HepG2 (cell line): ENCODE data around the gene DHX30. TPM values are rescaled to one million over a fixed set of nuclear protein-coding genes. Genes with fewer than 3 reads are reported as not detected.

Experiments used
- AGO2 ChIP-seq: fragments of 200-400 bp; formaldehyde crosslinking; optimal IDR thresholded peaks from 2 replicates; pipeline ENCODE3; 2017; ENCODE audit warnings: mild to moderate bottlenecking, low read depth, low read length, moderate library complexity
- DBP ChIP-seq: sonication (generic); formaldehyde crosslinking; IDR thresholded peaks from 2 replicates; pipeline ENCODE4 v1.4.0; 2020; ENCODE audit warnings: missing genetic modification reagents; ENCODE audit errors: not compliant biosample characterization
- EEA1 ChIP-seq: sonication (generic); formaldehyde crosslinking; IDR thresholded peaks from 2 replicates; pipeline ENCODE4 v1.5.1; 2020; ENCODE audit warnings: mild to moderate bottlenecking, missing genetic modification reagents, borderline replicate concordance
- FOXA3 ChIP-seq: IDR thresholded peaks from 2 replicates; pipeline ENCODE4 v1.6.1; 2016; ENCODE audit warnings: missing genetic modification reagents, missing compliant biosample characterization
- HNRNPUL1 ChIP-seq: fragments of 200-400 bp; formaldehyde crosslinking; IDR thresholded peaks from 2 replicates; pipeline ENCODE4 v1.6.1; 2017; ENCODE audit warnings: low read depth, mild to moderate bottlenecking, low read length, moderate library complexity
- IRF2 ChIP-seq: IDR thresholded peaks from 2 replicates; pipeline ENCODE4 v1.6.1; 2018; ENCODE audit warnings: missing genetic modification reagents, missing compliant biosample characterization
- ISL2 ChIP-seq: sonication (generic); formaldehyde crosslinking; IDR thresholded peaks from 2 replicates; pipeline ENCODE4 v1.5.0; 2020; ENCODE audit warnings: missing genetic modification reagents
- KDM1A ChIP-seq: IDR thresholded peaks from 2 replicates; pipeline ENCODE4 v1.6.1; 2016; ENCODE audit warnings: missing compliant biosample characterization
- MAFK ChIP-seq, 2 experiments: IDR thresholded peaks in 1 of 2; conservative IDR thresholded peaks in 1 of 2; 2 replicates each; pipeline ENCODE4 v1.6.1; 2011; ENCODE audit warnings: improper control_type of control experiment in 2 of 2, low read length in 2 of 2
- MAZ ChIP-seq, 2 experiments: sonication (generic) in 1 of 2; formaldehyde crosslinking in 1 of 2; IDR thresholded peaks; 2 replicates each; pipeline versions ENCODE4 v1.5.0 to v1.6.1; 2012 to 2020; ENCODE audit warnings: low read depth in 2 of 2, mild to moderate bottlenecking in 2 of 2, borderline replicate concordance in 1 of 2, improper control_type of control experiment in 1 of 2, low read length in 1 of 2, missing genetic modification reagents in 1 of 2, moderate library complexity in 1 of 2
- RAD51 ChIP-seq: fragments of 450-650 bp; IDR thresholded peaks from 2 replicates; pipeline ENCODE4 v1.6.1; 2016; ENCODE audit warnings: borderline replicate concordance
- SETDB1 ChIP-seq: sonication (generic); formaldehyde crosslinking; IDR thresholded peaks from 2 replicates; pipeline ENCODE4 v1.5.1; 2020; ENCODE audit warnings: missing genetic modification reagents, mild to moderate bottlenecking, borderline replicate concordance
- SOX5 ChIP-seq: IDR thresholded peaks from 2 replicates; pipeline ENCODE4 v1.6.1; 2016; ENCODE audit warnings: borderline replicate concordance
- SRSF4 ChIP-seq: fragments of 200-400 bp; formaldehyde crosslinking; IDR thresholded peaks from one replicate; pipeline ENCODE4 v1.6.1; 2018; ENCODE audit warnings: mild to moderate bottlenecking, low read depth, low read length, moderate library complexity; ENCODE audit not compliant: poor library complexity, severe bottlenecking
- TCF7 ChIP-seq: sonication (generic); IDR thresholded peaks from 2 replicates; pipeline ENCODE4 v1.6.1; 2016; ENCODE audit warnings: antibody characterized with exemption, low read depth
- ZBTB1 ChIP-seq: sonication (generic); formaldehyde crosslinking; IDR thresholded peaks from 2 replicates; pipeline ENCODE4 v1.4.0; 2020; ENCODE audit warnings: missing genetic modification reagents, borderline replicate concordance
- ZNF138 ChIP-seq: sonication (generic); formaldehyde crosslinking; IDR thresholded peaks from 2 replicates; pipeline ENCODE4 v1.5.0; 2020; ENCODE audit warnings: mild to moderate bottlenecking, low read depth, missing genetic modification reagents
- ZNF235 ChIP-seq: sonication (generic); formaldehyde crosslinking; IDR thresholded peaks from 2 replicates; pipeline ENCODE4 v1.8.1; 2023; ENCODE audit warnings: mild to moderate bottlenecking, missing genetic modification reagents, borderline replicate concordance
- ZNF670 ChIP-seq: sonication (generic); formaldehyde crosslinking; IDR thresholded peaks from 2 replicates; pipeline ENCODE4 v1.8.0; 2022; ENCODE audit warnings: mild to moderate bottlenecking, missing genetic modification reagents, borderline replicate concordance
- ZNF703 ChIP-seq: sonication (generic); formaldehyde crosslinking; IDR thresholded peaks from 2 replicates; pipeline ENCODE4 v1.5.1; 2020; ENCODE audit warnings: missing genetic modification reagents, mild to moderate bottlenecking, moderate library complexity, borderline replicate concordance
- ZNF724P ChIP-seq: sonication (generic); formaldehyde crosslinking; IDR thresholded peaks from 2 replicates; pipeline ENCODE4 v1.8.0; 2022; ENCODE audit warnings: missing genetic modification reagents, borderline replicate concordance
- ZSCAN20 ChIP-seq: sonication (generic); formaldehyde crosslinking; IDR thresholded peaks from 2 replicates; pipeline ENCODE4 v1.4.0; 2020; ENCODE audit warnings: missing genetic modification reagents, mild to moderate bottlenecking, borderline replicate concordance
- polyA plus RNA-seq, 8 experiments: library from polyadenylated mRNA; depleted of rRNA in 3 of 8; stranded (reverse) in 7 of 8; unstranded in 1 of 8; fragments of >200 nt; fragmentation: Illumina TruSeq in 4 of 8; extraction: Trizol in 4 of 8; gene quantifications; 2 replicates each; pipeline versions ENCODE4 v1.2.1 to v1.2.3, GENCODE V29; 2011 to 2016; ENCODE audit warnings: low read depth in 4 of 8, missing spikeins in 1 of 8, mixed read lengths in 1 of 8; ENCODE audit not compliant: insufficient read depth in 1 of 8
- total RNA-seq, 5 experiments: library from RNA; depleted of rRNA; stranded (reverse); fragments of >200 nt; fragmentation: Illumina TruSeq; extraction: Trizol; gene quantifications; 2 replicates each; pipeline ENCODE4 v1.2.3, GENCODE V29; 2016; ENCODE audit warnings: low read depth in 1 of 5
- TF ChIP-seq, protein P1 (sequence below): sonication (generic); formaldehyde crosslinking; IDR thresholded peaks from 2 replicates; pipeline ENCODE4 v1.4.0; 2020; ENCODE audit warnings: missing genetic modification reagents
- TF ChIP-seq, protein P2 (sequence below): sonication (generic); formaldehyde crosslinking; IDR thresholded peaks from 2 replicates; pipeline ENCODE4 v1.5.1; 2020; ENCODE audit warnings: missing genetic modification reagents, mild to moderate bottlenecking, borderline replicate concordance

Gene DHX30
- total and polyA plus RNA-seq, 2 of the 13 experiments (the other 11 are each of a cell fraction or from before 2014, with no cell fraction given) = 30.6 to 59.4 TPM

- TF ChIP-seq ZNF724P (no peak), ZNF670 (CRISPR knock-in tag) (no peak), FOXA3 (CRISPR knock-in tag) (no peak), MAFK (conservative IDR thresholded peaks at IDR 0.05 in 1 of 2, IDR thresholded peaks at IDR 0.05 in 1 of 2; ENCODE audit: low read length in 2 of 2) (no peak), HNRNPUL1 (no peak), SETDB1 (no peak), AGO2 (peak; percentile 30), EEA1 (0 out of 2 replicates have a peak, but pooled peaks have one; percentile 46), ISL2 (CRISPR knock-in tag) (no peak), IRF2 (peak; percentile 9; the same call in 1 of the 2 replicates), RAD51 (no peak), ZNF235 (CRISPR knock-in tag) (peak; percentile 91; the same call in 1 of the 2 replicates), SOX5 (CRISPR knock-in tag) (0 out of 2 replicates have a peak, but pooled peaks have one; percentile 5), TCF7 (no peak), ZNF703 (CRISPR knock-in tag) (0 out of 2 replicates have a peak, but pooled peaks have one; percentile 11), ZBTB1 (CRISPR knock-in tag) (no peak), MAZ (IDR thresholded peaks at IDR 0.05; ENCODE audit: borderline replicate concordance, low read depth, low read length) (peak; percentile 18; the same call in 1 of the 2 replicates), MAZ (CRISPR knock-in tag; IDR thresholded peaks at IDR 0.05; ENCODE audit: low read depth) (no peak; the same call in 1 of the 2 replicates), DBP (CRISPR knock-in tag) (peak; percentile 28), ZNF138 (CRISPR knock-in tag) (no peak), ZSCAN20 (CRISPR knock-in tag) (no peak; the same call in 1 of the 2 replicates), SRSF4 (no peak), KDM1A (CRISPR knock-in tag) (no peak)
- TF ChIP-seq, protein P1, sequence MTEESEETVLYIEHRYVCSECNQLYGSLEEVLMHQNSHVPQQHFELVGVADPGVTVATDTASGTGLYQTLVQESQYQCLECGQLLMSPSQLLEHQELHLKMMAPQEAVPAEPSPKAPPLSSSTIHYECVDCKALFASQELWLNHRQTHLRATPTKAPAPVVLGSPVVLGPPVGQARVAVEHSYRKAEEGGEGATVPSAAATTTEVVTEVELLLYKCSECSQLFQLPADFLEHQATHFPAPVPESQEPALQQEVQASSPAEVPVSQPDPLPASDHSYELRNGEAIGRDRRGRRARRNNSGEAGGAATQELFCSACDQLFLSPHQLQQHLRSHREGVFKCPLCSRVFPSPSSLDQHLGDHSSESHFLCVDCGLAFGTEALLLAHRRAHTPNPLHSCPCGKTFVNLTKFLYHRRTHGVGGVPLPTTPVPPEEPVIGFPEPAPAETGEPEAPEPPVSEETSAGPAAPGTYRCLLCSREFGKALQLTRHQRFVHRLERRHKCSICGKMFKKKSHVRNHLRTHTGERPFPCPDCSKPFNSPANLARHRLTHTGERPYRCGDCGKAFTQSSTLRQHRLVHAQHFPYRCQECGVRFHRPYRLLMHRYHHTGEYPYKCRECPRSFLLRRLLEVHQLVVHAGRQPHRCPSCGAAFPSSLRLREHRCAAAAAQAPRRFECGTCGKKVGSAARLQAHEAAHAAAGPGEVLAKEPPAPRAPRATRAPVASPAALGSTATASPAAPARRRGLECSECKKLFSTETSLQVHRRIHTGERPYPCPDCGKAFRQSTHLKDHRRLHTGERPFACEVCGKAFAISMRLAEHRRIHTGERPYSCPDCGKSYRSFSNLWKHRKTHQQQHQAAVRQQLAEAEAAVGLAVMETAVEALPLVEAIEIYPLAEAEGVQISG (CRISPR knock-in tag) = peak; percentile 94
- TF ChIP-seq, protein P2, sequence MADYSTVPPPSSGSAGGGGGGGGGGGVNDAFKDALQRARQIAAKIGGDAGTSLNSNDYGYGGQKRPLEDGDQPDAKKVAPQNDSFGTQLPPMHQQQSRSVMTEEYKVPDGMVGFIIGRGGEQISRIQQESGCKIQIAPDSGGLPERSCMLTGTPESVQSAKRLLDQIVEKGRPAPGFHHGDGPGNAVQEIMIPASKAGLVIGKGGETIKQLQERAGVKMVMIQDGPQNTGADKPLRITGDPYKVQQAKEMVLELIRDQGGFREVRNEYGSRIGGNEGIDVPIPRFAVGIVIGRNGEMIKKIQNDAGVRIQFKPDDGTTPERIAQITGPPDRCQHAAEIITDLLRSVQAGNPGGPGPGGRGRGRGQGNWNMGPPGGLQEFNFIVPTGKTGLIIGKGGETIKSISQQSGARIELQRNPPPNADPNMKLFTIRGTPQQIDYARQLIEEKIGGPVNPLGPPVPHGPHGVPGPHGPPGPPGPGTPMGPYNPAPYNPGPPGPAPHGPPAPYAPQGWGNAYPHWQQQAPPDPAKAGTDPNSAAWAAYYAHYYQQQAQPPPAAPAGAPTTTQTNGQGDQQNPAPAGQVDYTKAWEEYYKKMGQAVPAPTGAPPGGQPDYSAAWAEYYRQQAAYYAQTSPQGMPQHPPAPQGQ = no peak
Measured at GRCh38 chr3:47802734-47803479, at the start of gene DHX30 (continued).
